Stomach smooth muscle (tissue), 2 donors: ENCODE data around the gene EEF1A2.

Experiments
- H3K27ac ChIP-seq: one replicate; pipeline ENCODE4 v1.7.0; 2013; ENCODE audit warnings: mild to moderate bottlenecking, low read length, inconsistent platforms
- H3K27me3 ChIP-seq, 2 donors: one replicate each; pipeline ENCODE4 v1.7.0; 2013; ENCODE audit warnings: low read length in 2 of 2; ENCODE audit not compliant: insufficient read depth in 2 of 2, control insufficient read depth in 1 of 2
- H3K36me3 ChIP-seq, 2 donors: one replicate each; pipeline ENCODE4 v1.7.0; 2013; ENCODE audit warnings: low read length in 2 of 2; ENCODE audit not compliant: control insufficient read depth in 2 of 2, insufficient read depth in 2 of 2
- H3K4me1 ChIP-seq: one replicate; pipeline ENCODE4 v1.7.0; 2013; ENCODE audit warnings: low read length; ENCODE audit not compliant: control insufficient read depth, insufficient read depth
- H3K4me3 ChIP-seq, 2 donors: one replicate each; pipeline ENCODE4 v1.7.0; 2013; ENCODE audit warnings: low read length in 2 of 2
- H3K9ac ChIP-seq, 2 donors: one replicate each; pipeline ENCODE4 v1.7.0; 2013; ENCODE audit warnings: low read length in 2 of 2, mild to moderate bottlenecking in 1 of 2
- H3K9me3 ChIP-seq, 2 donors: one replicate each; pipeline ENCODE4 v1.7.0; 2013; ENCODE audit warnings: low read length in 2 of 2; ENCODE audit not compliant: control insufficient read depth in 2 of 2
- donor health status: healthy.
- donor health status: Pancreatic carcinoma.

Gene EEF1A2

GRCh38 chr20:63497138-63497945, 1.5 kb downstream of the EEF1A2 start:
- Histone ChIP-seq H3K27ac (no peak overlapping the region), H3K27me3 (peaks cover 21 to 23% of the 10 kb centered on the region in 2 donors), H3K9me3 (no peaks in the 10 kb centered on the region), H3K9ac (no peak overlapping the region), H3K4me3 (no peak overlapping the region), H3K4me1 (peaks cover 17% of the 10 kb centered on the region), H3K36me3 (no peaks in the 10 kb centered on the region)

- Histone ChIP-seq H3K27me3 (peaks cover 17 to 23% of the 10 kb centered on the region in 2 donors), H3K36me3 (no peaks in the 10 kb centered on the region), H3K4me3 (peak overlapping the region in 1 of 2 donors; percentile 71), H3K9me3 (no peaks in the 10 kb centered on the region), H3K4me1 (peaks cover 17% of the 10 kb centered on the region), H3K9ac (peak overlapping the region in 1 of 2 donors; percentile 59), H3K27ac (no peak overlapping the region)
Measured at GRCh38 chr20:63496596-63497120, 2.2 kb downstream of the EEF1A2 start.

GRCh38 chr20:63495741-63496595, 2.9 kb downstream of the EEF1A2 start:
- Histone ChIP-seq H3K4me3 (peak overlapping the region; percentile 67 to 71), H3K4me1 (peaks cover 17% of the 10 kb centered on the region), H3K36me3 (no peaks in the 10 kb centered on the region), H3K27ac (no peak overlapping the region), H3K27me3 (peaks cover 19 to 25% of the 10 kb centered on the region in 2 donors), H3K9ac (peak overlapping the region in 1 of 2 donors; percentile 59), H3K9me3 (no peaks in the 10 kb centered on the region)

- H3K4me1 ChIP-seq = peaks cover 17% of the 10 kb centered on the region
- H3K27me3 ChIP-seq = peaks cover 17 to 25% of the 10 kb centered on the region in 2 donors
- H3K9ac ChIP-seq = no peak overlapping the region
- H3K27ac ChIP-seq = no peak overlapping the region
- H3K36me3 ChIP-seq = no peaks in the 10 kb centered on the region
- H3K9me3 ChIP-seq = no peaks in the 10 kb centered on the region
- H3K4me3 ChIP-seq = no peak overlapping the region
Measured at GRCh38 chr20:63495167-63495720, 3.6 kb downstream of the EEF1A2 start.

GRCh38 chr20:63494420-63495166, 4.3 kb downstream of the EEF1A2 start:
- Histone ChIP-seq H3K9me3 (no peaks in the 10 kb centered on the region), H3K27me3 (peaks cover 12 to 22% of the 10 kb centered on the region in 2 donors), H3K4me1 (peaks cover 17% of the 10 kb centered on the region), H3K27ac (no peak overlapping the region), H3K36me3 (no peaks in the 10 kb centered on the region), H3K9ac (no peak overlapping the region), H3K4me3 (no peak overlapping the region)

- Histone ChIP-seq H3K9me3 (no peaks in the 10 kb centered on the region), H3K27ac (no peak overlapping the region), H3K27me3 (peaks cover 8 to 21% of the 10 kb centered on the region in 2 donors), H3K9ac (no peak overlapping the region), H3K4me3 (no peak overlapping the region), H3K4me1 (peaks cover 13% of the 10 kb centered on the region), H3K36me3 (no peaks in the 10 kb centered on the region)
Measured at GRCh38 chr20:63494084-63494419, 4.8 kb downstream of the EEF1A2 start.

- peaks cover 8 to 26% of the 10 kb centered on the region in 2 donors for H3K27me3 ChIP-seq
- no peak overlapping the region for H3K4me3 ChIP-seq
- no peaks in the 10 kb centered on the region for H3K9me3 ChIP-seq
Measured at GRCh38 chr20:63493563-63494020, 5.3 kb downstream of the EEF1A2 start.

GRCh38 chr20:63492982-63493381, 5.9 kb downstream of the EEF1A2 start:
- Histone ChIP-seq H3K4me1 (peaks cover 16% of the 10 kb centered on the region), H3K27me3 (peaks cover 8 to 24% of the 10 kb centered on the region in 2 donors), H3K9me3 (no peaks in the 10 kb centered on the region), H3K4me3 (no peak overlapping the region), H3K9ac (no peak overlapping the region), H3K36me3 (no peaks in the 10 kb centered on the region), H3K27ac (no peak overlapping the region)

More at GRCh38 chr20:63493563-63494020, 5.3 kb downstream of the EEF1A2 start:
- Histone ChIP-seq H3K4me1 (peaks cover 17% of the 10 kb centered on the region), H3K36me3 (no peaks in the 10 kb centered on the region), H3K9ac (no peak overlapping the region), H3K27ac (no peak overlapping the region)

GRCh38 chr20:63492518-63492917, 6.4 kb downstream of the EEF1A2 start:
- Histone ChIP-seq H3K4me1 (peaks cover 14% of the 10 kb centered on the region), H3K9ac (no peak overlapping the region), H3K4me3 (no peak overlapping the region), H3K36me3 (no peaks in the 10 kb centered on the region), H3K9me3 (no peaks in the 10 kb centered on the region), H3K27me3 (peaks cover 9 to 25% of the 10 kb centered on the region in 2 donors), H3K27ac (no peak overlapping the region)
